Keratinocyte (primary cell): ENCODE data around the gene SLC27A3. TPM values are rescaled to one million over a fixed set of nuclear protein-coding genes. Genes with fewer than 3 reads are reported as not detected.

Experiments used
- DNase-seq: peaks from one replicate; pipeline ENCODE4 v3.0.0-alpha.2; 2011; ENCODE audit warnings: low read depth, missing footprints, low spot score
- FAIRE-seq: peaks from 2 replicates; lab custom pipeline; 2011; peaks lifted over from hg19 to GRCh38; lab: Jason Lieb, UNC
- H2AFZ ChIP-seq: 2 replicates; pipeline ENCODE4 v1.6.0; 2012; ENCODE audit warnings: low read length, control low read depth, inconsistent platforms; ENCODE audit not compliant: control insufficient read depth
- H3K27ac ChIP-seq: 2 replicates; pipeline ENCODE4 v1.5.1; 2011; ENCODE audit warnings: low read length; ENCODE audit not compliant: control insufficient read depth, insufficient read depth
- H3K27me3 ChIP-seq: 3 replicates; pipeline ENCODE4 v1.6.0; 2011; ENCODE audit warnings: low read length; ENCODE audit not compliant: control insufficient read depth, insufficient read depth; ENCODE audit errors: extremely low read depth
- H3K36me3 ChIP-seq, 2 experiments: 2 replicates in 1 of 2; 3 replicates in 1 of 2; pipeline ENCODE4 v1.5.1; 2011; ENCODE audit warnings: low read length in 2 of 2, mild to moderate bottlenecking in 1 of 2; ENCODE audit not compliant: control insufficient read depth in 2 of 2, insufficient read depth in 2 of 2; ENCODE audit errors: extremely low read depth in 1 of 2
- H3K4me1 ChIP-seq: 3 replicates; pipeline ENCODE4 v1.5.1; 2011; ENCODE audit warnings: low read length; ENCODE audit not compliant: control insufficient read depth, insufficient read depth; ENCODE audit errors: extremely low read depth
- H3K4me2 ChIP-seq: 3 replicates; pipeline ENCODE4 v1.6.0; 2011; ENCODE audit warnings: low read depth, low read length; ENCODE audit not compliant: control insufficient read depth, insufficient read depth; ENCODE audit errors: extremely low read depth
- H3K4me3 ChIP-seq, 3 experiments: fragments of 200-600 bp in 1 of 3; sonication (generic) in 1 of 3; 2 replicates in 2 of 3; 3 replicates in 1 of 3; pipeline ENCODE4 v1.5.1; 2011 to 2016; ENCODE audit warnings: low read length in 3 of 3, mild to moderate bottlenecking in 3 of 3, control low read depth in 2 of 3, inconsistent platforms in 1 of 3, low read depth in 1 of 3, mixed read lengths in 1 of 3, mixed run types in 1 of 3, moderate library complexity in 1 of 3; ENCODE audit not compliant: control insufficient read depth in 2 of 3, insufficient read depth in 2 of 3; ENCODE audit errors: extremely low read depth in 1 of 3
- H3K79me2 ChIP-seq: 2 replicates; pipeline ENCODE4 v1.6.0; 2012; ENCODE audit warnings: low read length; ENCODE audit not compliant: control insufficient read depth, insufficient read depth
- H3K9ac ChIP-seq: 3 replicates; pipeline ENCODE4 v1.6.0; 2011; ENCODE audit warnings: low read length; ENCODE audit not compliant: control insufficient read depth, insufficient read depth; ENCODE audit errors: extremely low read depth
- H3K9me1 ChIP-seq: 3 replicates; pipeline ENCODE4 v1.6.0; 2011; ENCODE audit warnings: low read length; ENCODE audit not compliant: control insufficient read depth, insufficient read depth; ENCODE audit errors: extremely low read depth
- H3K9me3 ChIP-seq: 2 replicates; pipeline ENCODE4 v1.5.1; 2012; ENCODE audit warnings: low read depth, low read length; ENCODE audit not compliant: control insufficient read depth
- H4K20me1 ChIP-seq: 3 replicates; pipeline ENCODE4 v1.6.0; 2011; ENCODE audit warnings: low read length; ENCODE audit not compliant: control insufficient read depth, insufficient read depth; ENCODE audit errors: extremely low read depth
- CTCF ChIP-seq, 3 experiments: IDR thresholded peaks in 1 of 3; conservative IDR thresholded peaks in 1 of 3; optimal IDR thresholded peaks in 1 of 3; 2 replicates in 2 of 3; 3 replicates in 1 of 3; pipeline versions ENCODE3 to v1.5.1; 2011; ENCODE audit warnings: low read length in 3 of 3, mild to moderate bottlenecking in 3 of 3, moderate library complexity in 2 of 3, control low read depth in 1 of 3, inconsistent platforms in 1 of 3; ENCODE audit not compliant: insufficient read depth in 2 of 3; ENCODE audit errors: extremely low read depth in 1 of 3
- EZH2 ChIP-seq: IDR thresholded peaks from one replicate; pipeline ENCODE4 v1.6.1; 2012; ENCODE audit warnings: inconsistent platforms, mild to moderate bottlenecking, low read length, moderate library complexity
- dilution Hi-C: fragments of 300-500 bp; cut with MboI; formaldehyde crosslinking; loops from one replicate; pipeline ENCODE4 v1.7.0; 2020; ENCODE audit warnings: low sequenced_read_pairs; ENCODE audit not compliant: extremely low pct_ligation_motif_present
- polyA plus RNA-seq, 5 experiments: library from polyadenylated mRNA; depleted of rRNA in 3 of 5; stranded (reverse) in 3 of 5; stranded (forward) in 1 of 5; unstranded in 1 of 5; fragments of >200 nt; gene quantifications; 1 replicate in 1 of 5; 2 replicates in 3 of 5; 3 replicates in 1 of 5; pipeline versions ENCODE4 v1.2.1 to v1.2.3, GENCODE V29; 2011 to 2012; ENCODE audit warnings: missing spikeins in 2 of 5, low read depth in 1 of 5, low replicate concordance in 1 of 5

Gene SLC27A3
- polyA plus RNA-seq, 1 donor (not counting 4 experiments of a cell fraction or from before 2014, with no cell fraction given) = 7.4 TPM

- Histone ChIP-seq H3K27ac (no peak overlapping the region), H3K36me3 (no peaks in the 10 kb centered on the region), H3K4me2 (no peak overlapping the region), H3K4me3 (no peak overlapping the region), H2AFZ (no peak overlapping the region), H3K79me2 (no peaks in the 10 kb centered on the region), H3K4me1 (peaks cover 4% of the 10 kb centered on the region), H3K9me3 (no peaks in the 10 kb centered on the region), H3K27me3 (peaks cover 5% of the 10 kb centered on the region), H3K9me1 (no peaks in the 10 kb centered on the region), H4K20me1 (no peaks in the 10 kb centered on the region), H3K9ac (no peak overlapping the region)
- DNase-seq (no peak), FAIRE-seq (no peak)
- dilution Hi-C loops = no loop called here
- no peak for TF ChIP-seq CTCF (optimal IDR thresholded peaks at IDR 0.05 in 1 of 3, IDR thresholded peaks at IDR 0.05 in 1 of 3, conservative IDR thresholded peaks at IDR 0.05 in 1 of 3; ENCODE audit: extremely low read depth in 1 of 3, insufficient read depth in 2 of 3, low read length in 3 of 3)
- TF ChIP-seq EZH2 = no peak
Measured at GRCh38 chr1:153790966-153791647, 15.9 kb downstream of the SLC27A3 start.

GRCh38 chr1:153791648-153792253 is 16.5 kb downstream of the SLC27A3 start:
- Histone ChIP-seq H3K9me1 (no peaks in the 10 kb centered on the region), H3K9me3 (no peaks in the 10 kb centered on the region), H3K27ac (no peak overlapping the region), H3K4me2 (no peak overlapping the region), H3K4me1 (peaks cover 4% of the 10 kb centered on the region), H3K9ac (no peak overlapping the region), H3K79me2 (no peaks in the 10 kb centered on the region), H4K20me1 (no peaks in the 10 kb centered on the region), H3K4me3 (no peak overlapping the region), H3K36me3 (no peaks in the 10 kb centered on the region), H2AFZ (no peak overlapping the region), H3K27me3 (peaks cover 5% of the 10 kb centered on the region)
- dilution Hi-C loops = no loop called here
- FAIRE-seq = no peak
- DNase-seq = no peak
- TF ChIP-seq EZH2 = no peak
- no peak for TF ChIP-seq CTCF (optimal IDR thresholded peaks at IDR 0.05 in 1 of 3, IDR thresholded peaks at IDR 0.05 in 1 of 3, conservative IDR thresholded peaks at IDR 0.05 in 1 of 3; ENCODE audit: extremely low read depth in 1 of 3, insufficient read depth in 2 of 3, low read length in 3 of 3)
